Gastrocnemius medialis (tissue), 4 donors: ENCODE results near the gene CAMSAP2.

Experiments
- POLR2A ChIP-seq, 2 donors: fragments of 450-650 bp; IDR thresholded peaks; one replicate each; pipeline ENCODE4 v1.6.1; 2017; ENCODE audit warnings: antibody characterized with exemption in 2 of 2, mild to moderate bottlenecking in 2 of 2, moderate library complexity in 2 of 2
- TF ChIP-seq, protein P1 (sequence below), 5 experiments: fragments of 450-650 bp in 3 of 5; fragments of 200-600 bp in 2 of 5; sonication (generic) in 2 of 5; IDR thresholded peaks in 4 of 5; conservative IDR thresholded peaks in 1 of 5; 1 replicate in 4 of 5; 2 replicates in 1 of 5; pipeline ENCODE4 v1.5.1; 2016 to 2019; ENCODE audit warnings: antibody characterized with exemption in 5 of 5, mild to moderate bottlenecking in 3 of 5, moderate library complexity in 3 of 5

DNA sequence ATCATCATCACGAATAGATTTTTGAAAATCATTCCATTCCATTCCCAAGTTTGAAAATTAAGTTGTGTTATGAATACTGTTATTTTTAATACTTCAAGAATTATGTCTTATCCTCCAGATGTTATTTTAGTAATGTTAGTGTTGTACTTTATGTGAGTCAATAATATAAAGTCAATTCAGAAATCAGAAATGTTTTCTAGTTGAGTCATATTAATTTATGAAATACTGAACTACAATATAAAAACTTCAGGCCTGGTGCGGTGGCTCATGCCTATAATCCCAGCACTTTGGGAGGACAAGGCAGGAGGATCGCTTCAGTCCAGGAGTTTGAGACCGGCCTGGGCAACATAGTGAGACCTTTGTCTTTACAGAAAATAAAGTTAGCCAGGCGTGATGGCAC lies 95.7 kb downstream of the CAMSAP2 start:
- TF ChIP-seq, protein P1, sequence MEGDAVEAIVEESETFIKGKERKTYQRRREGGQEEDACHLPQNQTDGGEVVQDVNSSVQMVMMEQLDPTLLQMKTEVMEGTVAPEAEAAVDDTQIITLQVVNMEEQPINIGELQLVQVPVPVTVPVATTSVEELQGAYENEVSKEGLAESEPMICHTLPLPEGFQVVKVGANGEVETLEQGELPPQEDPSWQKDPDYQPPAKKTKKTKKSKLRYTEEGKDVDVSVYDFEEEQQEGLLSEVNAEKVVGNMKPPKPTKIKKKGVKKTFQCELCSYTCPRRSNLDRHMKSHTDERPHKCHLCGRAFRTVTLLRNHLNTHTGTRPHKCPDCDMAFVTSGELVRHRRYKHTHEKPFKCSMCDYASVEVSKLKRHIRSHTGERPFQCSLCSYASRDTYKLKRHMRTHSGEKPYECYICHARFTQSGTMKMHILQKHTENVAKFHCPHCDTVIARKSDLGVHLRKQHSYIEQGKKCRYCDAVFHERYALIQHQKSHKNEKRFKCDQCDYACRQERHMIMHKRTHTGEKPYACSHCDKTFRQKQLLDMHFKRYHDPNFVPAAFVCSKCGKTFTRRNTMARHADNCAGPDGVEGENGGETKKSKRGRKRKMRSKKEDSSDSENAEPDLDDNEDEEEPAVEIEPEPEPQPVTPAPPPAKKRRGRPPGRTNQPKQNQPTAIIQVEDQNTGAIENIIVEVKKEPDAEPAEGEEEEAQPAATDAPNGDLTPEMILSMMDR (IDR thresholded peaks at IDR 0.05 in 4 of 5, conservative IDR thresholded peaks at IDR 0.05 in 1 of 5): no peak
- TF ChIP-seq POLR2A (IDR thresholded peaks at IDR 0.05): no peak
